ENCODE results near the gene CRABP1. TPM values are rescaled to one million over a fixed set of nuclear protein-coding genes. Genes with fewer than 3 reads are reported as not detected.

Gene CRABP1
- total RNA-seq, 1 donor from 2014 or later: not detected

GRCh38 chr15:78320183-78320582 lies 20.0 kb upstream of the CRABP1 start:
- H3K4me3 ChIP-seq (ENCODE audit: low read depth, low read length): no peak overlapping the region
- H3K36me3 ChIP-seq (ENCODE audit: control insufficient read depth, insufficient read depth, low read length): no peaks in the 10 kb centered on the region
- TF ChIP-seq CTCF (IDR thresholded peaks at IDR 0.05; ENCODE audit: insufficient read depth, low read length, severe bottlenecking): no peak
- H3K27me3 ChIP-seq (ENCODE audit: control insufficient read depth, insufficient read depth, low read length): no peaks in the 10 kb centered on the region
- FAIRE-seq (peak; percentile 18), DNase-seq (ENCODE audit: low read depth) (no peak)

DNA sequence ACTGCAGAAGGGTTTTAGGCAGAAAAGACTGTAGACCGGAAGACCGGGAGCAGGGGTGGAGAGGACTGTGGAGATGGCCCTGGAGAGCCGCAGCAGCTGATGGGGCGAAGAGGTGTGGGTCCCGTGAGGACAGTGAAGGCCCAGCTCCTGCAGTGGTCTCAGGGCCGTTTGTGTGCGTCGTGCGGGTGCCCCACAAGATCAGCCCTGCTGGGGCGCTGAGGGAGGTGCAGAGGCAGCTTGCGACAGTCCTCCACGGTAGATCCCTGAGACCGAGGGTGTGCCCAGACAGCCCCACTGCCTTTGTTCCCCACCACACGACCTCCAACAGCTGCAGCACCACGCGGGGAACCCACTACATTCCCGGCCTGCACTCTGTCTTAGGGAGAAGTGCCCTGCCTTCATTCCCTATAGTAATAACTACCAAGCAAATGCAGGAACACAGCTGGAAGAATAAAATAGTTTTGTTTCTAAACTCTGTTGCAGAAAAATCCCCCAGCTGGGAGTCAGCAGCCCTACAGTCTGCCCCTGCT lies 19.0 kb upstream of the CRABP1 start:
- H3K4me3 ChIP-seq (ENCODE audit: low read depth, low read length): no peak overlapping the region
- DNase-seq (ENCODE audit: low read depth): no peak
- no peak for TF ChIP-seq CTCF (IDR thresholded peaks at IDR 0.05; ENCODE audit: insufficient read depth, low read length, severe bottlenecking)
- no peaks in the 10 kb centered on the region for H3K27me3 ChIP-seq (ENCODE audit: control insufficient read depth, insufficient read depth, low read length)
- no peak for FAIRE-seq
- no peaks in the 10 kb centered on the region for H3K36me3 ChIP-seq (ENCODE audit: control insufficient read depth, insufficient read depth, low read length)

GRCh38 chr15:78321786-78322185 lies 18.4 kb upstream of the CRABP1 start:
- no peaks in the 10 kb centered on the region for H3K36me3 ChIP-seq (ENCODE audit: control insufficient read depth, insufficient read depth, low read length)
- FAIRE-seq: no peak
- no peak for TF ChIP-seq CTCF (IDR thresholded peaks at IDR 0.05; ENCODE audit: insufficient read depth, low read length, severe bottlenecking)
- no peak overlapping the region for H3K4me3 ChIP-seq (ENCODE audit: low read depth, low read length)
- no peak for DNase-seq (ENCODE audit: low read depth)
- no peaks in the 10 kb centered on the region for H3K27me3 ChIP-seq (ENCODE audit: control insufficient read depth, insufficient read depth, low read length)

- Histone ChIP-seq H3K27me3 (ENCODE audit: control insufficient read depth, insufficient read depth, low read length) (no peaks in the 10 kb centered on the region), H3K36me3 (ENCODE audit: control insufficient read depth, insufficient read depth, low read length) (no peaks in the 10 kb centered on the region), H3K4me3 (ENCODE audit: low read depth, low read length) (no peak overlapping the region)
- DNase-seq (ENCODE audit: low read depth) (peak; percentile 81), FAIRE-seq (no peak)
- no peak for TF ChIP-seq CTCF (IDR thresholded peaks at IDR 0.05; ENCODE audit: insufficient read depth, low read length, severe bottlenecking)
Measured at GRCh38 chr15:78322243-78322642, 17.9 kb upstream of the CRABP1 start.

DNA sequence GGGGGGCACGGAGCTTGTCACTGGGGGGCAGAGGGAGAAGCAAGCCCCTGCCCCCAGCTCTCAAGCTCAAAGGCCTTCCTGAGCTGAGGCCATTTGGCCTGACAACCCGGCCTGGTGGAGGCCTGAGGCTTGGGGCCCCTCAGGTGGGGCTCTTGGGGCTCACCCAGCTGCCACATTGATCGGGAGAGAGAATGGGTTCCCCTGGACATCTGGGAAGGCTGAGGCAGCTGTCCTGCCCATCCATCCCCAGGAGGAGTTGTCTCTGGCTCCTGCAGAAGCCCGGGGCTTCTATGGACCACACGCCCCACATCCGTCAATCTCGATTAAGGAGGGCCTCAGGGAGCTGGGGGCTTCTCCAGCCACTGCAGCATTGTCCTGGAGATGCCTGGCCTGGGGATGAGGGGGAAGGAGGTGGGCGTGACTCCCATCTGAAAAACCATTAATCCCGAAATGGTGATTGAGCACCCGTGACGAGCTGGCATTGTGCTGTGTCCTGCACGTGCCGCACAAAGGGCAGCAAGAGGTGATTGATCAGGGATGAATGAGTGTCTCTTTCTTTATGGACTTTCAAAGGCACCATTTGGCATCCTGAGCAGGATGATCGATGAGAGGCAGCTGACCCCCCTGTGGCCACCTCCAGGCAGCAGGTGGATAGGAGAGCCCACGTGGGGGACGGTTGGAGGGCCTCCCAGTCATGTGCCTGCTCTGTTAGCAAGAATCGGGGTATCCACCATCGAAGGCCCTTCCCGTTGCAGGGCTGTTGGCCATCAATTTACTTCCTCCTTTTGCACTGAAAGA lies 17.2 kb upstream of the CRABP1 start:
- H3K36me3 ChIP-seq (ENCODE audit: control insufficient read depth, insufficient read depth, low read length): no peaks in the 10 kb centered on the region
- TF ChIP-seq CTCF (IDR thresholded peaks at IDR 0.05; ENCODE audit: insufficient read depth, low read length, severe bottlenecking): no peak
- H3K4me3 ChIP-seq (ENCODE audit: low read depth, low read length): no peak overlapping the region
- DNase-seq (ENCODE audit: low read depth) (no peak), FAIRE-seq (no peak)
- no peaks in the 10 kb centered on the region for H3K27me3 ChIP-seq (ENCODE audit: control insufficient read depth, insufficient read depth, low read length)
